ENCODE data around the gene CLCN6. TPM values are rescaled to one million over a fixed set of nuclear protein-coding genes. Genes with fewer than 3 reads are reported as not detected.

CLCN6 gene
- total RNA-seq, 1 donor = 21.0 TPM

DNA sequence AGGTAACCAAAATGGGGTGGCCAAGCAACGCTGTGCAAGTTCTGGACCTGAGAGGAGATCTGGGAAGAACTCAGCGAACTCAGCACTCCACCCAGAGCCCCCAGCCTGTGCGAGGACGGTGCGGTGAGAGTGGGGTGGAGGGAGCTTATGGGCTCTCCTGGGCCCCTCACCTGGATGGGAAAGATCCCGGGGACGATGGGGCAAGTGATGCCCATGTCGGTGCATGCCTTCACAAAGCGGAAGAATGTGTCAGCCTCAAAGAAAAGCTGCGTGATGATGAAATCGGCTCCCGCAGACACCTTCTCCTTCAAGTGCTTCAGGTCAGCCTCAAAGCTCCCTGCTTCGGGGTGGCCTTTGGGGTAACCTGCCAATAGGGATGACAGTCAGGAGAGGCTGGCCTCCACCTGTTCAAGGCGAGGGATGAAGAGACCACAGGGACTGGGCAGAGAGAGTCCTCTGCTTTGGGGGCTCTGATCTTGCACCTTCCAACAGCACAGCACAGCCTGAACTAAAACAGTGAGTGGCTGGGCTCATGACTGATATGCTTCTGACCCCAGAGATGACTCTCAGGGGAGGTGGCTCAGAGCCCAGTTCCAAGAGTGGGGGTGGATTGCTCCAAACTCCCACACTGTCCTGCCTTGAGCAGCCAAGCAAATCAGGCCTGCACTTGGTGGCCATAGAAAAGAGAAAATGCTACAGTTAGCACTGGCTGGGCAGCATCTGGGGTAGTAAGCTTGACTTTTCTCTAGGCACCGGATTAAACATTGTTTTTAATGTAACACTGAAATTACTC lies 9.8 kb upstream of the CLCN6 start:
- H3K79me2 ChIP-seq (ENCODE audit: insufficient read depth, low read length) = no peaks in the 10 kb centered on the region
- no peak overlapping the region for H3K4me3 ChIP-seq (ENCODE audit: insufficient read depth, low read length)
- no peaks in the 10 kb centered on the region for H4K20me1 ChIP-seq (ENCODE audit: insufficient read depth, low read length)
- H3K27me3 ChIP-seq (ENCODE audit: insufficient read depth, low read length) = no peaks in the 10 kb centered on the region
- no peak overlapping the region for H3K27ac ChIP-seq (ENCODE audit: low read depth, low read length)
- no peak overlapping the region for H3K4me2 ChIP-seq (ENCODE audit: insufficient read depth, low read length)
- H3K9me3 ChIP-seq (ENCODE audit: low read depth, low read length) = no peaks in the 10 kb centered on the region
- DNase-seq (ENCODE audit: insufficient read length, low spot score, missing footprints) = peak; percentile 77
- H3K36me3 ChIP-seq (ENCODE audit: insufficient read depth, low read length) = peaks cover 41% of the 10 kb centered on the region
- peaks cover 10% of the 10 kb centered on the region for H3K4me1 ChIP-seq (ENCODE audit: insufficient read depth, low read length)
- no peak overlapping the region for H2AFZ ChIP-seq (ENCODE audit: low read length)
- TF ChIP-seq, protein P1, sequence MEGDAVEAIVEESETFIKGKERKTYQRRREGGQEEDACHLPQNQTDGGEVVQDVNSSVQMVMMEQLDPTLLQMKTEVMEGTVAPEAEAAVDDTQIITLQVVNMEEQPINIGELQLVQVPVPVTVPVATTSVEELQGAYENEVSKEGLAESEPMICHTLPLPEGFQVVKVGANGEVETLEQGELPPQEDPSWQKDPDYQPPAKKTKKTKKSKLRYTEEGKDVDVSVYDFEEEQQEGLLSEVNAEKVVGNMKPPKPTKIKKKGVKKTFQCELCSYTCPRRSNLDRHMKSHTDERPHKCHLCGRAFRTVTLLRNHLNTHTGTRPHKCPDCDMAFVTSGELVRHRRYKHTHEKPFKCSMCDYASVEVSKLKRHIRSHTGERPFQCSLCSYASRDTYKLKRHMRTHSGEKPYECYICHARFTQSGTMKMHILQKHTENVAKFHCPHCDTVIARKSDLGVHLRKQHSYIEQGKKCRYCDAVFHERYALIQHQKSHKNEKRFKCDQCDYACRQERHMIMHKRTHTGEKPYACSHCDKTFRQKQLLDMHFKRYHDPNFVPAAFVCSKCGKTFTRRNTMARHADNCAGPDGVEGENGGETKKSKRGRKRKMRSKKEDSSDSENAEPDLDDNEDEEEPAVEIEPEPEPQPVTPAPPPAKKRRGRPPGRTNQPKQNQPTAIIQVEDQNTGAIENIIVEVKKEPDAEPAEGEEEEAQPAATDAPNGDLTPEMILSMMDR (IDR thresholded peaks at IDR 0.05; ENCODE audit: extremely low read depth, low read depth, low read length) = no peak

DNA sequence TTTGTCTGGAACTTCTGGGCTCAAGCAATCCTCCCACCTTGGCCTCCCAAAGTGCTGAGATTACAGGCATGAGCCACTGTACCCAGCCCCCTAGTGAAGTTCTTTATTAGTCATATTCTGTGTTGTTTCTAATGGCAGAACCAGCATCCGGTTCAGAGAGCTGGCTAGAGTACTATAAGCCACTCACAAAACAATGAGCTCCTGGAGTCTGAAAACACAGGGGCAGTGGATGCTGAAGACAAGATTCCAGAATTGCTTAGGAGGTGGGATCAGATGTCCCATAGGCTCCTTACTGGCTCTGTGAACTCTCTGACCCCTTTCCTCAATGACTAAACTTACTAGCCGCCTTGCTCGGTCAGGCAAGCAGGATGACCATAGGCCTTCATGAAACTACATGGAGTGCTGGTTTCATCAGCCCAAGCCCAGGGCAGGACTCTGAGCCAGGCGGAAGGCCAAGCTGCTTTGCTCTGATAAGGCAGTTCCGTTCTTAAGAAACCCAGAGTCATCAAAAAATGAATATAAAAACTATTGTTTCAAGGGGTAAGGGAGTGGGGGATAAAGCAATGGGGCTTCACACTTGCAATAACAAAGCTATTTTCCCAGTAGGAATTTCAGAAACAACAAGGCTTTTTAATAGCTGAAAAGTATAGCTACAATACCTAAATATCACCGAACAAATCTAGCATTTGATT lies 8.3 kb upstream of the CLCN6 start:
- Histone ChIP-seq H3K4me1 (ENCODE audit: insufficient read depth, low read length) (peaks cover 17% of the 10 kb centered on the region), H3K36me3 (ENCODE audit: insufficient read depth, low read length) (peaks cover 35% of the 10 kb centered on the region), H3K27me3 (ENCODE audit: insufficient read depth, low read length) (no peaks in the 10 kb centered on the region), H3K4me3 (ENCODE audit: insufficient read depth, low read length) (no peak overlapping the region), H3K4me2 (ENCODE audit: insufficient read depth, low read length) (no peak overlapping the region), H3K79me2 (ENCODE audit: insufficient read depth, low read length) (peaks cover 8% of the 10 kb centered on the region), H3K27ac (ENCODE audit: low read depth, low read length) (no peak overlapping the region), H3K9me3 (ENCODE audit: low read depth, low read length) (no peaks in the 10 kb centered on the region), H2AFZ (ENCODE audit: low read length) (no peak overlapping the region), H4K20me1 (ENCODE audit: insufficient read depth, low read length) (peaks cover 3% of the 10 kb centered on the region)
- DNase-seq (ENCODE audit: insufficient read length, low spot score, missing footprints) = peak; percentile 85
- TF ChIP-seq, protein P1 (IDR thresholded peaks at IDR 0.05; ENCODE audit: extremely low read depth, low read depth, low read length) = no peak

DNA sequence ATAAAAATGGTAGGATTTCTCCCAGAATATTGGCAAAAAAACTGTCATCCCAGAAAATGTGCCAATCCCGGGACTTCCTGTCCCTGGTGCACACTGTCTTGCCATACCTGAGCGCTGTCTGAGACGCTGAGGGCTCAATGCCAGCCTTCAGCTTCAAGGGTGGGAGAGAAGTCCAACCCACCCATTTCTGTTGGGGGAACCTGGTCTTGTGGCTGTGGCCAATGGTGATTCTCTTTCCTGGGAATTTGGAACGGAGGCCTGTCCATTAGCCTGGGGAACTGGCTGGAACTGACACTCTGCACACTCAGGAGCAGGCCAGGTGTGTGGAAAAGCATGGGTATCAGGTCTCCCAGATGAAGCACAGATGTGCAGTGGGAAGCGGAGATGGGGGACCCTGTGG lies 6.9 kb upstream of the CLCN6 start:
- Histone ChIP-seq H4K20me1 (ENCODE audit: insufficient read depth, low read length) (peaks cover 3% of the 10 kb centered on the region), H3K4me3 (ENCODE audit: insufficient read depth, low read length) (no peak overlapping the region), H2AFZ (ENCODE audit: low read length) (no peak overlapping the region), H3K27me3 (ENCODE audit: insufficient read depth, low read length) (no peaks in the 10 kb centered on the region), H3K4me2 (ENCODE audit: insufficient read depth, low read length) (no peak overlapping the region), H3K27ac (ENCODE audit: low read depth, low read length) (no peak overlapping the region), H3K9me3 (ENCODE audit: low read depth, low read length) (no peaks in the 10 kb centered on the region), H3K4me1 (ENCODE audit: insufficient read depth, low read length) (peaks cover 31% of the 10 kb centered on the region), H3K79me2 (ENCODE audit: insufficient read depth, low read length) (peaks cover 15% of the 10 kb centered on the region), H3K36me3 (ENCODE audit: insufficient read depth, low read length) (peaks cover 29% of the 10 kb centered on the region)
- DNase-seq (ENCODE audit: insufficient read length, low spot score, missing footprints) = no peak
- TF ChIP-seq, protein P1 (IDR thresholded peaks at IDR 0.05; ENCODE audit: extremely low read depth, low read depth, low read length) = no peak

DNA sequence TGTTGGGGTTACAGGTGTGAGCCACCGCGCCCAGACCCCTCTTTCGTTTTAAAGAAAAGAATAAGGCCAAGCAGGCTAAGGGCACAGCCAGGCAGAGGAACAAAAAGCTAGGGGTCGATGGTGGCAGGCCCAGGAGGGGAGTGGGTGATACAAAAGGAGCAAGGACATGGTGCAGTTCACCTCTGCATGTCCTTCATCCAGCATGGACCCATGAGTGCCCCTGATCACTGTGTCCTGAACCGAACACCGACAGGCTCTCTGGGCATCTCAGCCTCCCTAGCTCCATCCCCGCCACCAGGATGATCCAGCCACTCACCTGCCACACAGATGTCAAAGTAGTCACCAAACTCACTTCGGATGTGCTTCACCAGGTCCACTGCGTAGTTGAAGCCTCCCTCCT lies 6.1 kb upstream of the CLCN6 start:
- no peak overlapping the region for H3K4me3 ChIP-seq (ENCODE audit: insufficient read depth, low read length)
- H3K4me1 ChIP-seq (ENCODE audit: insufficient read depth, low read length) = peaks cover 39% of the 10 kb centered on the region
- H3K79me2 ChIP-seq (ENCODE audit: insufficient read depth, low read length) = peaks cover 15% of the 10 kb centered on the region
- H3K36me3 ChIP-seq (ENCODE audit: insufficient read depth, low read length) = peaks cover 23% of the 10 kb centered on the region
- no peak overlapping the region for H3K27ac ChIP-seq (ENCODE audit: low read depth, low read length)
- no peak for DNase-seq (ENCODE audit: insufficient read length, low spot score, missing footprints)
- no peaks in the 10 kb centered on the region for H3K27me3 ChIP-seq (ENCODE audit: insufficient read depth, low read length)
- no peak overlapping the region for H2AFZ ChIP-seq (ENCODE audit: low read length)
- TF ChIP-seq, protein P1 (IDR thresholded peaks at IDR 0.05; ENCODE audit: extremely low read depth, low read depth, low read length) = no peak
- no peaks in the 10 kb centered on the region for H3K9me3 ChIP-seq (ENCODE audit: low read depth, low read length)
- H4K20me1 ChIP-seq (ENCODE audit: insufficient read depth, low read length) = peaks cover 5% of the 10 kb centered on the region
- H3K4me2 ChIP-seq (ENCODE audit: insufficient read depth, low read length) = no peak overlapping the region

All from osteoblast (primary cell).